GF-D8 (cell line): ENCODE data around the gene VPS16.
A peak's percentile ranks its signal among the peaks of the same experiment; 100 is the strongest.

Experiments used
- DNase-seq: peaks from one replicate; lab custom pipeline; 2025; lab: John Stamatoyannopoulos, UW

Gene VPS16

GRCh38 chr20:2835331-2835796 lies 5.2 kb upstream of the VPS16 start:
- DNase-seq, result no peak

GRCh38 chr20:2836035-2836434 lies 4.5 kb upstream of the VPS16 start:
- no peak for DNase-seq

- DNase-seq, result no peak
These were observed 3.2 kb upstream of the VPS16 start for GRCh38 chr20:2837221-2837960.

- DNase-seq, result no peak
These were observed 2.3 kb upstream of the VPS16 start for GRCh38 chr20:2838170-2838797.

- no peak for DNase-seq
These were observed 1.5 kb upstream of the VPS16 start for GRCh38 chr20:2838847-2839671.

GRCh38 chr20:2839732-2840137 lies 810 bp upstream of the VPS16 start:
- no peak for DNase-seq

GRCh38 chr20:2840967-2841531 lies 504 bp downstream of the VPS16 start:
- DNase-seq, result no peak

- DNase-seq, result no peak
These were observed 5.1 kb downstream of the VPS16 start for GRCh38 chr20:2845607-2846006.

- DNase-seq, result no peak
These were observed 6.2 kb downstream of the VPS16 start for GRCh38 chr20:2846698-2847097.

GRCh38 chr20:2847802-2848201 lies 7.3 kb downstream of the VPS16 start:
- DNase-seq, result no peak

GRCh38 chr20:2849529-2849928 lies 9.0 kb downstream of the VPS16 start:
- no peak for DNase-seq

- no peak for DNase-seq
These were observed 10.5 kb downstream of the VPS16 start for GRCh38 chr20:2851086-2851485.

GRCh38 chr20:2858591-2858990 lies 18.0 kb downstream of the VPS16 start:
- no peak for DNase-seq

- DNase-seq, result no peak
These were observed 19.0 kb downstream of the VPS16 start for GRCh38 chr20:2859330-2860121.

GRCh38 chr20:2864626-2865025 lies 24.1 kb downstream of the VPS16 start:
- DNase-seq, result no peak

- no peak for DNase-seq
These were observed 24.6 kb downstream of the VPS16 start for GRCh38 chr20:2865101-2865500.

GRCh38 chr20:2865630-2866029 lies 25.1 kb downstream of the VPS16 start:
- DNase-seq, result no peak

GRCh38 chr20:2866236-2866635 lies 25.7 kb downstream of the VPS16 start:
- no peak for DNase-seq

- DNase-seq, result no peak
These were observed 26.7 kb downstream of the VPS16 start for GRCh38 chr20:2867081-2867864.

GRCh38 chr20:2869381-2869780 lies 28.8 kb downstream of the VPS16 start:
- no peak for DNase-seq

GRCh38 chr20:2871111-2871465 lies 30.5 kb downstream of the VPS16 start:
- peak; percentile 27 for DNase-seq
